ENCODE measurements around the gene FBXL13. TPM values are rescaled to one million over a fixed set of nuclear protein-coding genes. Genes with fewer than 3 reads are reported as not detected.

FBXL13 gene
- total and polyA plus RNA-seq, 2 of the 8 experiments (the other 6 are each of a cell fraction or from before 2014, with no cell fraction given) = 1.2 to 2.8 TPM

GRCh38 chr7:102837802-102838201, 236.8 kb downstream of the FBXL13 start:
- H3K14ac ChIP-seq (ENCODE audit: insufficient read length) = no peak overlapping the region
- H3K27ac ChIP-seq (ENCODE audit: low read depth, low read length) = no peak overlapping the region
- no peak overlapping the region for H3K9ac ChIP-seq (replicated peaks in 1 of 4; ENCODE audit: extremely low read depth in 1 of 4, low read depth in 3 of 4, low read length in 3 of 4)
- H3K4me2 ChIP-seq (ENCODE audit: insufficient read depth in 1 of 2, low read depth in 2 of 2, low read length in 2 of 2) = no peak overlapping the region
- no peak overlapping the region for H2AK5ac ChIP-seq (ENCODE audit: low read depth, low read length)
- H2BK12ac ChIP-seq (ENCODE audit: low read depth, low read length) = no peak overlapping the region
- POLR2A ChIA-PET (ENCODE audit: partially characterized antibody) = no interaction called here
- H3K27me3 ChIP-seq (replicated peaks in 1 of 4; ENCODE audit: control insufficient read depth in 3 of 4, extremely low read depth in 1 of 4, insufficient read depth in 3 of 4, low read length in 3 of 4) = no peaks in the 10 kb centered on the region
- no peak overlapping the region for H3K4ac ChIP-seq (replicated peaks; ENCODE audit: insufficient read length, low read depth, low read length)
- no peaks in the 10 kb centered on the region for H3K79me2 ChIP-seq (ENCODE audit: control insufficient read depth in 1 of 2, insufficient read depth in 2 of 2, low read length in 2 of 2)
- 88% methylated on average over 3 of the region's 3 CpGs; no CpG with 5 or more reads in 1 of the 2 experiments for WGBS, 2 experiments (ENCODE audit: extremely low coverage in 1 of 2, insufficient coverage in 1 of 2, insufficient read length in 1 of 2, insufficient replicate concordance in 2 of 2, low coverage in 1 of 2, low lambda C conversion rate in 2 of 2, missing lambda C conversion rate in 1 of 2)
- CTCF ChIA-PET (ENCODE audit: partially characterized antibody) = interaction anchor here (0.8 to 0.9 kb wide), 2 partner anchors 19 to 226 kb away, joined by 3 to 4 read pairs; no protein-coding TSS in a partner anchor
- no peak overlapping the region for H2BK120ac ChIP-seq (replicated peaks; ENCODE audit: low read depth, low read length)
- no peaks in the 10 kb centered on the region for H3K23me2 ChIP-seq (ENCODE audit: low read depth, low read length)
- no peak overlapping the region for H4K91ac ChIP-seq (replicated peaks; ENCODE audit: insufficient read length, low read length)
- no peaks in the 10 kb centered on the region for H4K20me1 ChIP-seq (replicated peaks in 1 of 2; ENCODE audit: control insufficient read depth in 1 of 2, insufficient read depth in 2 of 2, low read length in 2 of 2)
- H3K56ac ChIP-seq (replicated peaks; ENCODE audit: insufficient read length, low read depth, low read length) = no peak overlapping the region
- H2AFZ ChIP-seq (ENCODE audit: low read length) = no peak overlapping the region
- H3K4me1 ChIP-seq (replicated peaks in 1 of 4; ENCODE audit: control insufficient read depth in 3 of 4, insufficient read depth in 4 of 4, low read length in 3 of 4) = no peaks in the 10 kb centered on the region
- H3K36me3 ChIP-seq (ENCODE audit: control insufficient read depth in 2 of 4, insufficient read depth in 4 of 4, low read length in 3 of 4) = no peaks in the 10 kb centered on the region
- H2BK15ac ChIP-seq (ENCODE audit: low read length) = no peak overlapping the region
- H4K8ac ChIP-seq (ENCODE audit: extremely low read depth, insufficient read depth, low read length) = no peak overlapping the region
- no peak overlapping the region for H3K4me3 ChIP-seq (ENCODE audit: extremely low read depth in 1 of 4, insufficient read depth in 2 of 4, low read depth in 3 of 4, low read length in 4 of 4)
- no peaks in the 10 kb centered on the region for H3K9me3 ChIP-seq (ENCODE audit: insufficient read depth in 2 of 2, low read depth in 1 of 2, low read length in 1 of 2)
- DNase-seq (ENCODE audit: low read depth in 1 of 2, low spot score in 2 of 2) (no peak), FAIRE-seq (no peak)
- H3K23ac ChIP-seq (ENCODE audit: insufficient read length) = no peak overlapping the region
- no peak overlapping the region for H2BK5ac ChIP-seq (ENCODE audit: low read depth, low read length)
- no peak overlapping the region for H2BK20ac ChIP-seq (ENCODE audit: low read length)
- no peak overlapping the region for H3K18ac ChIP-seq (ENCODE audit: extremely low read depth, low read length)
- no peaks in the 10 kb centered on the region for H3K79me1 ChIP-seq (ENCODE audit: low read depth, low read length)
- no peak overlapping the region for H4K5ac ChIP-seq (ENCODE audit: insufficient read length, low read depth, low read length)
- TF ChIP-seq NRF1 (IDR thresholded peaks at IDR 0.05; ENCODE audit: low read depth, low read length) (no peak), SIX5 (IDR thresholded peaks at IDR 0.05; ENCODE audit: low read depth, low read length) (no peak), GTF2F1 (IDR thresholded peaks at IDR 0.05; ENCODE audit: borderline replicate concordance, low read depth, low read length) (no peak), CBX8 (IDR thresholded peaks at IDR 0.05; ENCODE audit: borderline replicate concordance, low read depth, low read length) (no peak), ASH2L (IDR thresholded peaks at IDR 0.05; ENCODE audit: low read length) (no peak), JUN (IDR thresholded peaks at IDR 0.05; ENCODE audit: low read depth, low read length) (no peak), ATF3 (IDR thresholded peaks at IDR 0.05; ENCODE audit: insufficient read depth, low read depth, low read length) (no peak), KDM1A (IDR thresholded peaks at IDR 0.05; ENCODE audit: borderline replicate concordance, low read length) (no peak), E2F6 (IDR thresholded peaks at IDR 0.05) (no peak), TBP (IDR thresholded peaks at IDR 0.05; ENCODE audit: low read depth, low read length) (no peak), SUZ12 (IDR thresholded peaks at IDR 0.05; ENCODE audit: low read length) (no peak)

All from H1 (cell line).